Stimulated activated CD8-positive, alpha-beta memory T cell treated with anti-CD3 and anti-CD28 coated beads, Interleukin-12 subunit alpha, Interleukin-12 subunit beta, amount 100 ng/mL, for 1 hour (primary cell): ENCODE data around the gene MAP1A.
"Not testable (repeated sequence)": the region's sequence is repeated elsewhere in the genome, so short reads cannot be mapped to it uniquely, and the experiment has no call there.

Source experiments
- DNase-seq: peaks from one replicate; pipeline ENCODE4 v3.0.0-alpha.2; 2020; ENCODE audit warnings: low read depth

MAP1A gene

GRCh38 chr15:43529587-43530345 lies 12.4 kb downstream of the MAP1A start:
- DNase-seq = no peak

GRCh38 chr15:43531018-43531670 lies 13.7 kb downstream of the MAP1A start:
- no peak for DNase-seq

- DNase-seq = not testable (repeated sequence)
These were observed 15.4 kb downstream of the MAP1A start for GRCh38 chr15:43532826-43533225.

GRCh38 chr15:43534897-43535296 lies 17.5 kb downstream of the MAP1A start:
- DNase-seq = no peak

- DNase-seq = no peak
These were observed 20.7 kb downstream of the MAP1A start for GRCh38 chr15:43538091-43538490.

GRCh38 chr15:43541785-43542184 lies 24.4 kb downstream of the MAP1A start:
- DNase-seq = no peak

- DNase-seq = no peak
These were observed 26.9 kb downstream of the MAP1A start for GRCh38 chr15:43544266-43544665.

GRCh38 chr15:43545426-43545825 lies 28.0 kb downstream of the MAP1A start:
- no peak for DNase-seq

GRCh38 chr15:43547539-43547938 lies 30.1 kb downstream of the MAP1A start:
- DNase-seq = no peak

- no peak for DNase-seq
These were observed 33.3 kb downstream of the MAP1A start for GRCh38 chr15:43550527-43551363.

- DNase-seq = no peak
These were observed 34.8 kb downstream of the MAP1A start for GRCh38 chr15:43552256-43552655.

GRCh38 chr15:43552986-43553385 lies 35.6 kb downstream of the MAP1A start:
- DNase-seq = no peak

- DNase-seq = not testable (repeated sequence)
These were observed 45.3 kb downstream of the MAP1A start for GRCh38 chr15:43562753-43563152.

GRCh38 chr15:43563793-43564192 lies 46.4 kb downstream of the MAP1A start:
- not testable (repeated sequence) for DNase-seq

GRCh38 chr15:43566615-43567014 lies 49.2 kb downstream of the MAP1A start:
- not testable (repeated sequence) for DNase-seq

GRCh38 chr15:43574607-43575006 lies 57.2 kb downstream of the MAP1A start:
- DNase-seq = not testable (repeated sequence)
